ENCODE measurements around the gene ADGRL2. TPM values are rescaled to one million over a fixed set of nuclear protein-coding genes. Genes with fewer than 3 reads are reported as not detected.
"Not testable (repeated sequence)": the region's sequence is repeated elsewhere in the genome, so short reads cannot be mapped to it uniquely, and the experiment has no call there.

ADGRL2 gene
- total RNA-seq, 4 donors from 2014 or later, result 24.4 to 57.1 (median 45.4) TPM

DNA sequence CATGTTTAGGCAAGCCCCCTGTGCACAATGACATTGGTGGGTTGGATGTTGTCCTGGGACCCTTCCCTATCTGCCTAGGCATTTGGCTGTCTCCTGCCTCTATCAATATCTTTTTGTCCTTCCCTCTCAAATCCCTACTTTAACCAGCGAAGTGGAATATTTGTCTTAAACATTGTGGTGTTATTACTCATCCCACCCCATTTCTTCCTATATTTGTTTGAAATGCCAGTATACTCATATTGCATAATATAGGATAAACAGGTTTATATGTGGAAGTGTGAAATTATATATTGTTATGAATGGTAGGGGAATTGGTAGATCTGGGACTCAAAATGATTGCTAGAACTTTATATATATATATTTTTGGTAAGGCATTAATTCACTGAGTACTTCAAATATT, 80.0 kb downstream of the ADGRL2 start:
- 85 to 90% methylated on average over 1 of the region's 1 CpG for WGBS, 2 donors
- no peak overlapping the region for H3K4me3 ChIP-seq (ENCODE audit: low read depth, poor library complexity, severe bottlenecking)
- intact Hi-C loops (cut with DNase I; ENCODE audit: low total_unique reads), result no loop called here
- no peak for DNase-seq (ENCODE audit: low spot score in 2 of 2)
- no peak for TF ChIP-seq POLR2A (IDR thresholded peaks at IDR 0.05)
- TF ChIP-seq, protein P1, sequence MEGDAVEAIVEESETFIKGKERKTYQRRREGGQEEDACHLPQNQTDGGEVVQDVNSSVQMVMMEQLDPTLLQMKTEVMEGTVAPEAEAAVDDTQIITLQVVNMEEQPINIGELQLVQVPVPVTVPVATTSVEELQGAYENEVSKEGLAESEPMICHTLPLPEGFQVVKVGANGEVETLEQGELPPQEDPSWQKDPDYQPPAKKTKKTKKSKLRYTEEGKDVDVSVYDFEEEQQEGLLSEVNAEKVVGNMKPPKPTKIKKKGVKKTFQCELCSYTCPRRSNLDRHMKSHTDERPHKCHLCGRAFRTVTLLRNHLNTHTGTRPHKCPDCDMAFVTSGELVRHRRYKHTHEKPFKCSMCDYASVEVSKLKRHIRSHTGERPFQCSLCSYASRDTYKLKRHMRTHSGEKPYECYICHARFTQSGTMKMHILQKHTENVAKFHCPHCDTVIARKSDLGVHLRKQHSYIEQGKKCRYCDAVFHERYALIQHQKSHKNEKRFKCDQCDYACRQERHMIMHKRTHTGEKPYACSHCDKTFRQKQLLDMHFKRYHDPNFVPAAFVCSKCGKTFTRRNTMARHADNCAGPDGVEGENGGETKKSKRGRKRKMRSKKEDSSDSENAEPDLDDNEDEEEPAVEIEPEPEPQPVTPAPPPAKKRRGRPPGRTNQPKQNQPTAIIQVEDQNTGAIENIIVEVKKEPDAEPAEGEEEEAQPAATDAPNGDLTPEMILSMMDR (IDR thresholded peaks at IDR 0.05), result no peak

DNA sequence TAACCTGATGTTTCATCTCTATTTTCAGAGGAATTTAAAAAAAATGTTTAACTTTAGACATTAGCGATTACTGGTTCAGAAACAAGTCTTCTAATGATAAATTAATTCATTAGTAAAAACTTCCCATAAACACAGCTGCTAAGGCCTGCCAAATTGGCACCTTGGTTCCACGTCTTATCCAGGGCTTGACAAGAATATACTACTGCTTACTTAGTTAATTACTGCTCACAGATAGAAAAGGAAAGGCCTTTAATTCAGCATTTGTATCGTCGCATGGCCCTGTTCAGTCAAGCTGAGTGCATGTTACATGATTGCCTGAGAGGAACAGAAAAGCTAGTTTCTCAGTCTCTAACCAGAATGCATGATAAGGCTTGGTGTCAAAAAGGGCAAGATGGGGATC, 84.6 kb downstream of the ADGRL2 start:
- WGBS, 2 donors, result 61% methylated on average over 4 of the region's 4 CpGs
- H3K4me3 ChIP-seq (ENCODE audit: low read depth, poor library complexity, severe bottlenecking), result no peak overlapping the region
- DNase-seq (ENCODE audit: low spot score in 2 of 2), result no peak
- no peak for TF ChIP-seq POLR2A (IDR thresholded peaks at IDR 0.05)
- TF ChIP-seq, protein P1 (IDR thresholded peaks at IDR 0.05), result no peak
- intact Hi-C loops (cut with DNase I; ENCODE audit: low total_unique reads), result no loop called here

DNA sequence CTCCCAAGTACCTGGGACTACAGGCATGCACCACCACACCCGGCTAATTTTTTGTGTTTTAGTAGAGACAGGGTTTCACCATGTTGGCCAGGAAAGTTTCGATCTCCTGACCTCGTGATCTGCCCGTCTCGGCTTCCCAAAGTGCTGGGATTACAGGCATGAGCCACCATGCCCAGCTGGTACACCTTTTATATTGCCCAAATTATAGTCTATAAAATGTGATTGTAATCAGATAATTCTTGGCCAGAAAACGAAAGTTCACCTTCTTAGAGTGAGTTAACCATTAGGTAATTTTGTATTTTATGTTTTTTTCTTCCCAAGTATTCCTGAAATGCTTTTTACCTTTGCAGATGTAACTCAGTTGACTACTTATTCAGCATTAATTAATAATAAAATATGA, 85.6 kb downstream of the ADGRL2 start:
- 83 to 93% methylated on average over 6 of the region's 6 CpGs for WGBS, 2 donors
- H3K4me3 ChIP-seq (ENCODE audit: low read depth, poor library complexity, severe bottlenecking); DNase-seq (ENCODE audit: low spot score in 2 of 2); intact Hi-C loops (cut with DNase I; ENCODE audit: low total_unique reads): not testable (repeated sequence)

DNA sequence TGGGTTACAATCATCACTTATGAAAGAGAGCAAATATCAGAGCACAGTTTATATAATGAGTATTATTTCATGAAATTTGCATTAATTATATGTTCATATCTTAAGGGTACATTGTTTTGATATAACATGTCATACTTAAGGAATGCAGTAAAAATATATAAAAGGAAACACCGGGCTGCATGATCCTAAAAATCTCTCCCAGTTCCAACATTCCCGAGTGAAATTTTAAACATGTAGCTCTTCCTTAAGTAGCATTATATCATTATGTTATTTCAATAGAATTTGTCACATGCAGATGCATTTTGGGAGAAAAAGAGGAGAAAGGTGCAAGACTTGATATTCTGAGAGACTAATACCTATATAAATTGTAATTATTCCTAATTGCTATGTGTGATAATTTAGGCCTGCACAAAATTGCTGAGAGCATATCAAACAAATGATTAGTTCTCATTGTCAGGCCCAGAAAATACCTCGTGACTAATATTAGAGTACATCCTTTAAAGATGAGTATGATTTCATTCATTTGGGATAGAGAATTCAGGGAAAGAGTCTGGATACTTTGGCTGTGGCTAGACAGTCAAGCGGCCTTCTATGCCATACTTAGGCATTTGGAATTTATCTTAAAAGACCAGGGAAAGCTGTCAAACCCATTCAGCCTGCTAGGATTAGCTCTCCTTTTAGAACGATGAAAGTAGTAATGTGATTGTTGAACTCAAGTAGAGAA, 86.8 kb downstream of the ADGRL2 start:
- no peak for TF ChIP-seq POLR2A (IDR thresholded peaks at IDR 0.05)
- TF ChIP-seq, protein P1 (IDR thresholded peaks at IDR 0.05), result no peak

DNA sequence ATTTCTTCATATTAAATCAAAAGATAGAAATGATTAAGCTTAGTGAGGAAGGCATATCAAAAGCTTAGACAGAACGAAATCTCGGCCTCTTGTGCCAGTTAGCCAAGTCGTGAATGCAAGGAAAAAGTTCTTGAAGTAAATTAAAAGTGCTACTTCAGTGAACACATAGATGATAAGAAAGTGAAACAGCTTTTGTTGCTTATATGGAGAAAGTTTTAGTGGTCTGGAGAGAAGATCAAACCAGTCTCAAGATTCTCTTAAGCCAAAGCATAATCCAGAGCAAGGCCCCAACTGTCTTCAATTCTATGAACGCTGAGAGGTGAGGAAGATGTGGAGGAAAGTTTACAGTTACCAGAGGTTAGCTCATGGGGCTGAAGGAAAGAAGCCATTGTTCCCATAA, 88.4 kb downstream of the ADGRL2 start:
- TF ChIP-seq, protein P1 (IDR thresholded peaks at IDR 0.05), result no peak
- TF ChIP-seq POLR2A (IDR thresholded peaks at IDR 0.05), result no peak
- WGBS, 2 donors, result 83 to 86% methylated on average over 4 of the region's 4 CpGs
- DNase-seq (ENCODE audit: low spot score in 2 of 2), result no peak
- no peak overlapping the region for H3K4me3 ChIP-seq (ENCODE audit: low read depth, poor library complexity, severe bottlenecking)
- intact Hi-C loops (cut with DNase I; ENCODE audit: low total_unique reads), result no loop called here

More for the DNA sequence above, 86.8 kb downstream of the ADGRL2 start:
- no peak overlapping the region for H3K4me3 ChIP-seq (ENCODE audit: low read depth, poor library complexity, severe bottlenecking)
- 73 to 78% methylated on average over 5 of the region's 5 CpGs for WGBS, 2 donors
- intact Hi-C loops (cut with DNase I; ENCODE audit: low total_unique reads), result no loop called here
- no peak for DNase-seq (ENCODE audit: low spot score in 2 of 2)

DNA sequence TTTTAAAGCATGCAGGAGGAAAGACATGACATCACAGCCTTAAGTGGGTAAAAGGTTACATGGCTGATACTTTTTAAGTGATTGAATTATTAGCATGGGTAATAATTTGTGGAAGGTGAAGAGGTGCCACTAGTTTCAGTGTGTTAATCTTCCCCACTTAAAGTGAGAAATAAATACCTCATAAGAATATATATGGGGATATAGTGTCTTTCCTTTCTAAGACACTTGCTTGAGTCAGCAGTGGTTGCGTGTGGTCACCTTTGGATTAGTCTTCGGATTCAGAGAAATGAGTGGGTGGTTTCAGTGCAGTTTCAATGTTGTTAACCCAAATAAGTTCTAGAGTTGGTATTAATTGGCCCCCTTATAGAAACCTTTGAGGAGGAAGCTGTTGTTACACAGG, 94.1 kb downstream of the ADGRL2 start:
- intact Hi-C loops (cut with DNase I; ENCODE audit: low total_unique reads), result no loop called here
- no peak overlapping the region for H3K4me3 ChIP-seq (ENCODE audit: low read depth, poor library complexity, severe bottlenecking)
- TF ChIP-seq, protein P1 (IDR thresholded peaks at IDR 0.05), result no peak
- no peak for TF ChIP-seq POLR2A (IDR thresholded peaks at IDR 0.05)
- DNase-seq (ENCODE audit: low spot score in 2 of 2), result no peak
- WGBS, 2 donors, result 85 to 89% methylated on average over 2 of the region's 2 CpGs

Measured in lower leg skin (tissue), 4 donors.